SW 1271 (cell line): ENCODE results near the gene PDE2A.

Source experiments
- DNase-seq, 2 experiments: peaks; one replicate each; lab custom pipeline; 2025; lab: John Stamatoyannopoulos, UW

The PDE2A gene

DNA sequence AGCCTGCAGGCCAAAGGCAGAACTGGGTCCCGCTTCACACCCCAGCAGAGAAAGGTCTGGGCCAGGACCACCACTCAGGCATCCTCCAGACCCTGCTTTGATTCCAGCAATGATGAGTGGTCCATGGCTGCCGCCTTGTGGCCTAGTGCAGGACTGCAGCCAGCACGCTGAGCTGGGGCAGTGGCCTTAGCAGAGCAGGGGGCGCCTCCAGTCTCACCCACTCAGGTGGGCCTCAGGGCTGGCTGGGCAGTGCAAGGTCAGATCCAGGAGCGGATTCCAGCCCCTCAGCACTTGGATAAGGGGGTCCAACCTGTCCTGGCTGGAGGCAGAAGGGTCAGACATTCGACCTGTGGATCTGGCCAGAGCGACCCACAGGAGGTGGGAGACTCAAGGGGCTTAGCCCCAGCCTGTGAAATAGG is 9.6 kb upstream of the PDE2A start:
- peak in 1 of 2 experiments; percentile 43 for DNase-seq

DNA sequence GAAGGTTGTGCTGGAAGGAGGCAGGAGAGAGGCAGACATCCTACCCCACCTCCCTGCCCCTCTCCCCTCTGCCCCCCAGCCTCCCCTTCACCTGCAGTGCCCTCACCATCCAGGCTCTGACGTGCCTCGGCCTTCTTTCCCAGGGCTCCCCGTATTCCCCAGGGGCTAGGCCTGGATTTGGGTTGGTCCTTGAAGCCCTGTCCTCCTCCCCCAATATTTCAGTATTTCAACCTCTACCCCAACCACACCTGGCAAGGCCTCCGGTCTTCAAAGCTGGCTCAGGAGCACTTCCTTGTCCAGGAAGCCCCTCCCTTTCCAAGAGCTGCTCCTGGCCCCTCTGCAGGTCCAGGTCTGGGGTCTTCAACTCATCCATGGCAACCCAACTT is 8.6 kb upstream of the PDE2A start:
- DNase-seq = no peak

DNA sequence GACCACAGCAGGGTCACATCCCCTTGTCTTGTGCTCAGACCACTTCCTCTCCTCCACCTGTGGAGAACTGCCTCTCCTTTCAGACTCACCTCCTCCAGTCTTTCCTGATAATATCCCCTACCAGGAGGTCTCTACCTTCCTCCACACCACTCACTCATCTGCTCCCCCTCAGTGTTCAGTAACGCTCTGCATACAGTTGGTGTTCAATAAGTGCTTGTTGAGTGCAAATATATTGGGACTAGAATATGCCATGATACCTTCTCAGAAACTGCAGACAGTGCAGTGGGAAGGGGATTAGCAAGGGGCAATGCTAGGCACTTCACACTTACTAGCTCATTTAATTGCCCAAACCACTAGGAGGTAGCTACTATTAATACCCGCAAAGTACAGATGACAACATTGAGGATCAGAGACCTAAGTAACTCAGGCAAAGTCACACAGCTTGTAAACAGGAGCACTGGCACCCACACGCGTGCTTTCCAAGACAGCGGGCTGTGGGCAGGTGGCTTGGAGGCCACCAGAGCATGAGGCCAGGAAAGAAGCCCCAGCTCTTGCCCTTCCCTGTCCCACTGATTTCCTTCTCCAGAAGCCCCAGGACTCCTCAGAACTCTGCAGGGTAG is 8.1 kb upstream of the PDE2A start:
- DNase-seq = no peak

DNA sequence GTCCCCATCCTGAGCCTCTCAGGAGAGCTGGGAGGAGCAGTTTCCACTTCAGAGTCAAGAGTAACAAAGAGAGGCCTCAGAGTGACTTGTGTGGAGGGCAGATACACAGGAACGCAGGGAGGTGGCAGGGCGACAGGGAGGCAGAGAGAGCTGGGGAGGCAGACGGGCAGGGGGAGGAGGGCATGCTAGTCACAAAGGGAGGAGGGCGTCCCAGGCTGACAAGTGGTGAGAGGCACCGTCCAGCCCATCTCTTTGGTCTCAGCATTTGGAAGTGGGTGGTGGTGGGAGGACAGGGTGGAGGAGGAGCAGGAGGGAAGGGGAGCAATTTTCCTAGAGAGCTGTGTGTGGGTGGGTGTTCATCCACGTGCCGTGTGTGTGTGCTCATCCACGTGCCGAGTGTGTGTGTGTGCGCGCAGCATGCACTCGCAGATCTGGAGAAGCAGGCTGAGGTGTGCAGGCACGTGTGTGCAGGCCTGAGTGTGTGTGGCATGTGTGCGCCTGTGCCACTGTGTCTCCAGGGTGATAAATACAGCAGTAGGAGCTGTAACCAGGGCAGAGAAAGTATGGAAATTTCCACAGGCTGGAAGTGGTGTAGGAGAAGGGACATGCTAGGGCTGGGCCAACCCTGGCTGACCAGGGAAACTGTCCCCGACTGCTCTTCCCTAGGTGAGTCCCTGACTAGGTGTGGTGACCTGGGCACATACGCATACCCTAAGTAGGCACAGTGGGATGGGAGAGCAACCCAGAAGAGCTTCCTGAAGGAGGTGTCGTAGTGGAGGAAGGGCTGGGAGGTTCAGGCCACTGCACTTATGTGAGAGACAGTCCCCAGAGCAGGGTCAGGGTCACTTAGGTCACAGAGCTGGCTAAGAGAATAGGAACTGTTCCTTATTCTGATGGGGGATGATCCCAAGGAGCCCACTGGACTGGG is 7.3 kb upstream of the PDE2A start:
- DNase-seq = no peak

DNA sequence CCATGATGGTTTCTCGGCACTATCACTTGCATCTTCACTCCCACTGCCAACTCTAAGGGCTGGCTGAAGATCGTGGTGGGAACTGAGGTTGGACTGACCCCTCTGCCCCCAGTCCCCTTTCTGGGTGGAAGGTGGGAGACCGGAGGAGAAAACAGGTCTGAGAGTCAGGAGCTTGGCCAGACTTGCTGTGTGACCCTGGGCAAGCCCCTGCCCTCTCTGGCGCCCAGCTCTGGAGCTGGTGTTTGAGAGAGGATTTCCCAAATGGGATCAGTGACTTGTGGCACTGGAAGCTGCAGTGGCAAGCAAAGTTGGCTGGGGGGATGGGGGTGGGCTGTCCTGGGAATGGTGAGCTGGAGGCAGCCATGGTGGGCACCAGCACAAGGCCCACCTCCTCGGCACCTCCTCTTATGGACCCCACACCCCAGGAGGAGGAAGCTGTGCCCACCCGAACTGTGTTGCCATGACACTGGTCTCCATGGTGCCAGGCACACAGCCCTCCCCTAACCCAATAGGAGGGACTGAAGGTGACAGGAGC is 6.5 kb upstream of the PDE2A start:
- DNase-seq = no peak

DNA sequence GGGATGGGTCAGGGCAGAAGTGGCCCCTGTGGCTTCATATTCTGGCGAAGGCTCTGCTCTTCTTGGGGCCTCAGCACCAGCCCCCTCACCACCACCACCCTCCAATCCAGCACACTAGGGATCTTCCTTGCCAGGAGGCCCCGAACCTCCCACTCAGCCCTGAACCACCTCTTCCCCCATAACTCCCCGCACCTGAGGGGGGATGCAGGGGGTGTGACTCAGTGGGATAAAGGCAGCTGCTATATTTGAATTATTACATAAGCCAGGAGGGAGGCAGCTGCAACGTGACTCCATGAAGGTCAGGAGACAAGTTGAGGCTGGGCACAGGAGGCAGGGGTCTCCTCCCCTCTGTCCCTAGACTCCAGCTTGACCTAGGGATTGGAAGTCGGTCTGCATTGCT is 5.6 kb upstream of the PDE2A start:
- no peak for DNase-seq

DNA sequence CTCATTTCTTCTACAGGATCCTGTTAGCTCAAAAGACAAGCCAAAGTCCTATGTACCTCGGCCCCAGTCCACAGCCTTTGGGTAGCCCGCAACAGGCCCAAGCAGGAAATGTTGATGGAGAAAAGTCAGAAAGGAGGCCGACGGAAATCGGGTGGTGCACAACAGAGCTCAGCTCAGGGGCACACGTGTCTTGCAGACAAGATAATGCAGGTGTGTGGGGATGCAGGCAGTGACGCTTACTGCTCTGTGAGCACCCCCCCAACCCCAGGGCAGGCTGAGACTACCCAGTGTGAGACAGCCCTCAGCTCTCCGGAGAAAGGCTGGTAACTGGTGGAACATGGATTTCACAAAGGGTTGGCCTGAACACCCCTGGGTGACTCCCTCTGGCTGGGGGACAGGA is 4.3 kb upstream of the PDE2A start:
- no peak for DNase-seq

DNA sequence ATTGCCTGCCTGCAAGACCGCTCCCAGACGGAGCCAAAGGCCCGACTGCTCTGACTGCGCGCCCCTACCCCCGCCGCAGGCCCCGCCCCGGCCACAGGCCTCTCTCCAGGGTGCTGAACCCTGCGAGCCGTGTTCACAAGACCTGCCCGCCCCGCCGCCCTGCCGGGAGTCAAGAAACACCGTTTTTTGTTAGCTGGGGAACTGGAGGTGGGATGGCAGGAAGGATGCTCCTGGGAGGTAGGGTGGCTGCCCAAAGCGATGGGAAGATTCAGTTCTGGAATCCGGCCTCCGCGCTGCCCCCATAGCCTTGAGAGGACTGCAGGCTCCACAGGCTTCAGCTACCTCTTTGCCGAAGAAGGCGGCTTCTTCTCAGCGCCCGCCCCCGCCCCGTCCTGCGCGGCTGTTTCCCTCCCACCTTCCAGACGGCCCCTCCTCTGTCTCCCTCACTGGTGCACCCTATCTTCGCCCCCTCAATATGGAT is 2.7 kb upstream of the PDE2A start:
- DNase-seq = no peak

DNA sequence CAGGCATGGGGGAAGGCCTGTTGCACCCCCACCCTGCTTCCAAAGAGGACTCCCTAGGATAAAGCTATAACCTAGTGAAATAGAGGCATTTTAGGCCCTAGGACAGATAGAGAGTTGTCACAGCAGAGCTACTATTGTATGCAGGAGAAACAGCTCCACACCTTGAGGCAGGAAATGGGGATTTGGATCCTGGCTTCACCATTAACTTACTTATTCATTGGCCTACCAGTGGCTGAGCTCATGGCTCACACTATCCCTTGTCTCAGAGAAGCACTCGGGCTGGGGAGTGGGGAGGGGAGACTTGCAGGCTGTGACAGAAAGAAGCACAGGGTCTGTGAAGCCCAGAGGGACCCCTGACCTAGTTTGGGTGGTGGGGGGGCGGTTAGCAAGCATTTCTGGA is 999 bp upstream of the PDE2A start:
- DNase-seq = no peak

DNA sequence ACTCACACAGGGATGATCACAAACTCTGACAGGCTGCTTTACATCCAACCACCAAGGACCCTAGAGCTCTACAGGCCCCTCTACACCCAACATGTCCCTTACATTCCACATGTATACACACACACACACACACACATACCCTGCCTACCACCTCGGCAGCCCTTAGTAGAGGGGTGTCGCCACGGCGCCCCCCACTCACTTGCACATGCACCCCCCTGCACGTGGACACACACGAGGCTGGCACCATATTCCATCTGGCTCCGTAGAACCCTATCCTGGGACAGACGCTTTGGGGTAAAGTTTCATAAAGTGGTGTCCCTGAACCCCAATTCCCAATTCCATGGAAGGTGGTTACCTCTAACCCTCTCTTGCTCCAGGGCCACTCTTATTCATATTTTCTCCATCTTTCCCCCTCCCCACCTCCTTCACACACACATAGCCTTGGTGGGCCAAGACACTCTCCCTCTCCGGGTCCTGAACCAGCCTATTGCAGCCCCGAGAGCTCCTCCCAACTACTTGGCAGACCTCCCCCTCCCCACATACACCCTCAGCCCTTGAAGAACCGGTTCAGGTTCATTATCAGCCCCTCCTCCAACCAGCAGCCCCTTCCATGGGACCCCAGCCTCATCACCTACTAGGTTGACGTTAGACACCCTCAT is 809 bp downstream of the PDE2A start:
- DNase-seq = no peak

DNA sequence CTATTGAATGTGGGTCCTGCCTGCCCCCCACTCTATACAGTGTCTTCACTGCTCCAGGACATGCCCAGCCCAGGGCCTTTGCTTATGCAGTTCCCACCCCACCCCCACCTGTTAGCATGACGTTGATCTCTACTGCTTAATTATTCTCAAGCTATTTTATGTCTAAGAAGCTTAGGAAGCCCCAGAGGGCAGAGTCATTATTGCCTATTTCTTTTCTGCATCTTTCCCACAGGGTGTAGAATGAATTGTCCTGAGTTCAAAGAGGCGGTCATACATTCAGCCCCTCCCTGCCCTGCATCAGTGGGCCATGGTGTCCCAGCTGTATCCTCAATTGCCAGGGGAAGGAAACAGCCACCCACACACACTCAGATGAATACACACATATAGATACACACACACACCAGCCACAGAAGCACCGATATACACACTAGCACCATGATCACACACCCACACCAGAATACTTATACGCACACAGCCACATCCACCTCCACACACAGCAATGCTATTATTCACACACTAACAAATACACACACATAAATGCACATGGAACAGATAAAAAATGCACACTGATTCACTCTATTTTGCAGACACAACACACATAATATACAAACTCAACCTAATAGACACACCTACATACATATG is 1.5 kb downstream of the PDE2A start:
- no peak for DNase-seq

DNA sequence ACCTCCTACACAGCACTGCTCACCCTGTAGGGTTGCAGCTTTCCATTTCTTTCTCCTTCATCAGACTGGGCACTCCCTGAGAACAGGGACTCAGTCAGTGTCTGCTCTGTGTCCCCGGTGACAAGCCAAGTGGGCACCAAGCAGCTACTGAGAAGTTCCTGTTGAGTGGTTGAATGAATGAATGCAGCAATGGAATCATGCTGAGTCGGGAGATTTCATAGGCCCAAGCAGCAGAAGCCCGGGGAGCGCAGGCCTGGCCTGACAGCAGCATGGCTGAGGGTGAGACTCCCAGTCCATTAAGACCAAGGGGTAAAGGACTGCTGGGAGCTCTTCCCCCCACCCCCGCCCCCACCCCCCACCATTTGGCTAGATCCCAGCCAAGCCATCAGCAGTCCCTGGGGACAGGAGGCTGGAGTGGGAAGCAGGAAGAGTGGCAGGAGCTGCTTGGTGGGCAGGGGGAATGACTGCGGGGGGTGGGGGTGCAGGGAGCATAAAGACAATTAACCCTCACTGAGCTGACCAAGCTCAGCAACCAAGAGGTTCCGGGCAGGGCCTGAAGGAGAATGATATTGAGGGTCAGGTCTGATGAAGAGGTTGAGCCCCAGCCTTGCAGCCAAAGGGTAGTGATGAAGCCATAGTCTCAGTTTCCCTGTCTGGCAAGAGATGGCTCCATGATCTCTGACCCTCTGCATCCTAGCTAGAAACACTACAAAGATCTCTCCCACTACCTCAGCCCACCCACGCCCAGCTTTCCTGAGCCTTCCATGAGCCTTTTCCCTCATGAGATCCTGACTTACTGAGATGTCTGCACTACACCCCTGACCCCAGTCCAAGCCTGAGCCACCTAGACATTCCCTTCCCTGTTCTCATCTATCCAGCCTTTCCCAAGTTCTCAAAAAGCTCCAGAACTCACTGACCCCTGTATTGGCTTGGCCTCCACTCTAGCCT is 2.8 kb downstream of the PDE2A start:
- DNase-seq = no peak

DNA sequence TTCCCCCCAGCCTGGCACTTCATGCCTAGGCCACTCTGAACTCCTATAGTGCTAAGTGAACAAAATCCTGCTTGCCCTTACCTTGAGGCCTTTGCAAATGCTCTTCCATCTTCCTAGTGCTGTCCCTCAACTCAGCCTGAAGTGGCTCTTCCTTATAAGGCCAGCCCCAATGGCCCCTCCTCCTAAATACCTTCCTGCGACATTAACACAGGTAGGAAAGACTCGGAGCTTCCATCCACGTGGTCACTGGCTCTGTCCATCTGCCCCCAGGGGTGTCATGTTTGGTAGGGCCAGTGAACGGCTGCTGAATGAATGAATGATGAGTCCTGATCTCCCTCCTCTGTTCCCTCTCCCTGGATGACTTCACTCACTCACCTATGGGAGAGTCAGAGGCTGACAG is 4.2 kb downstream of the PDE2A start:
- no peak for DNase-seq

DNA sequence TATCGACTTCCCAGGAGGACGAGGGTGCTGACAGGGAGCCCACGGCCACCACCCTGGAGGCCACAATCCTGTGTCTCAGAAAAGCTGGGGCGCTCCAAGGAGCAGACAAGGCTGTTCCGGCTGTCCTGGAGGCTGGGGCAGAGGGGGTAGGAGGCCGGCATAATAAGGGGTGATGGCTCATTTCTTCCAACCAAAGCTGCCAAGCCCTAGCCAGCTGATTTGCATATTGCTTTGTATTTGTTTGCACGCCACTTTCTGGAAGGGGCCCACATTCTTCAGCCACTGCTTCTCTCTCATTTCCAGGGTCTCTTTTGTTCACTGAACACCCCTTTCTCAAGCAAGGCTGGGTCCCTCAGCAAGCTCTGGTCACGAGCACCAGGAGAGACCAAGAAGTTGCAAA is 4.7 kb downstream of the PDE2A start:
- DNase-seq = no peak

DNA sequence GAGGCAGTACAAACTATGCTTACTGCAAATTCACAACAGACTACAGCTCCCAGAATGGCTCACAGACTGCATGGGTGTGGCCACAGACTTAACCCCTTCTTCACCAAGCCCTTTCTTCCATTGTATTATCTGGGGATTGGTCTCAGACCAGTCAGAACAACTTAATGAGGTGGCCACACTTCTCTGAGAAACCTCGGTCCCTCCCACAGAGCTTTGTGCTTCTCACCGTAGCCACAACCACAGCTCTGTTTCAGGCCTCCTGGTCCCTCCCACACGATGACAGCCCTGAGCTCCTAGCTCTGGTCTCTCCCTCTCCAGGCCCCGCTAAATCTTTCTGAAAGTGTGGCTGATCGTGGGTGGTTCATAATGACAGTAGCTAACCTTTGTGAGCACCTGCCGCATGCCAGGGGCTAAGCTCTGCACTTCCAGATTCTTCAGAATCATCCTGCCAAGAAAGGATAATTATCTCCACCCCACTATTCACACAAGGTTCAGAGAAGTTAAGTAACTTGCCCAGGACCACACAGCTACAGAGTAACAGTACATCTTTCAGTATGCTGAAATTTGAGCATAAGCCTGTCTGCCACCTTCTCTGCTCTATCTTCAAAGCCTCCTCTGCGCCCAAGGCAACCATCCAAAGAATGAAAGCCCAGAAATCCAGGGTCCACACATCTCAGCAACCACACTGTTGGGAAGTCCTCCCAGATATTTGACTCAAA is 5.4 kb downstream of the PDE2A start:
- no peak for DNase-seq

DNA sequence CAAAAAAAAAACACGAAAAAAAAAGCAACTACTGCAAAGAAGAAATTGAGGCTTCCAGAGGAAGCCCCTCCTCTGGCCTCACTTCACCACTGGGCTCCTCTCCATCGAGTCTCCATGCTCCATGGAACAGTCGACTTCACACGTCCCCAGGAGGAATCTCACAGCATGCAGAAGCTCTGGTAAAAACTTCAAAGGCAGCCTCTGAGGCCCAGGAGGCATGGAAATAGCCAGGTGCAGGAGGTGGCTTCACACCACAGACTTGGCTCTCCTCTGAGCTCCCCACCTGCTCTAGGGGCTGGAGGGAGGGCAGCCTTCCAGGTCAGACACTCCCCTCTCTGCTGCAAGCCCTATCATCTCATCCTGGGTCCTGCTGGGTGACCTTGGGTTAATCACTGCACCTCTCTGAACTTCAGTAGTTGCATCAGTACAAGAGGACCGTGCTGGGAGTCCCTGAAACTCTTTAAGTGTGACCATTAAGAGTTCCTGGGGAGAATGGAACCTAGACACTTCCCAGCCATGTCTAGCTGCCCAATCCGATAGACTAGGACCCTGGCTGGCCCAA is 8.2 kb downstream of the PDE2A start:
- DNase-seq = no peak

DNA sequence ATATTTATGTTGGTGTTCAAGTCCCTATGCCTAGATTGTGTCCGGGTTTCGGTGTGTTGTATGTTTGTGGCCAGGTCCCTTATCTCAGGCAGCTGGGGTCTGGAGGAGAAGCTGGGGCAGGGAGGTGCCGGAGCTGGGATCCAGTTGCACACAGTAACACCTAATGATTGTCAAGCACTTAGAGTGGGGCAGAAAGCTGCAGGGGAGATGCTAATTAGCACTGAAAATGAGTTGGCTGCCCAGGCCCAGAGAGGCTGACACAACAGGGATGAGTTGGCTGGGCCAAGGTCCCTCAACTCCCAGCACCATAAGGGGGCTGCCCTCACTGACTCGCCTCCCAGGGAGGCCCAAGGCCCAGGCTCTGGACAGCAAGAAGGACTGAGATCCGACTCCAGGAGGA is 12.2 kb downstream of the PDE2A start:
- DNase-seq = no peak

DNA sequence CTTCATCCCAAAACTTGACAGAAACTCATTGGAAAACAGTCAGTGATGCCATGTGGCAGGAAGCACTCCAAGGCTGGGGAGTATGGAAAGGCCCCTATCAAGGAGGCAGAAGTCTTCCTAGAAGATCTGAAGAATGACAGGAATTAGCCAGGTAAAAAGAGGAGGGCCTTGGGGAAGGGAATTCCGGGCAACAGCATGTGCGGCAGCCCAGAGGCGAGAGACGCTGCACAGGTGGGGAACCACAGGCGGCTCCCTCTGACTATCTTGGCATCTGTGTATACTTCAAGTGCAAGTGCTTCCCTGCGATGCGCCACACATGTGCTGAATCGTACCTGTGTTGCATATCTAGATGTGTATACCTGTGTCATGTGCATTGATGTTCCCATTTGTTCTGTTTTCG is 12.7 kb downstream of the PDE2A start:
- no peak for DNase-seq

DNA sequence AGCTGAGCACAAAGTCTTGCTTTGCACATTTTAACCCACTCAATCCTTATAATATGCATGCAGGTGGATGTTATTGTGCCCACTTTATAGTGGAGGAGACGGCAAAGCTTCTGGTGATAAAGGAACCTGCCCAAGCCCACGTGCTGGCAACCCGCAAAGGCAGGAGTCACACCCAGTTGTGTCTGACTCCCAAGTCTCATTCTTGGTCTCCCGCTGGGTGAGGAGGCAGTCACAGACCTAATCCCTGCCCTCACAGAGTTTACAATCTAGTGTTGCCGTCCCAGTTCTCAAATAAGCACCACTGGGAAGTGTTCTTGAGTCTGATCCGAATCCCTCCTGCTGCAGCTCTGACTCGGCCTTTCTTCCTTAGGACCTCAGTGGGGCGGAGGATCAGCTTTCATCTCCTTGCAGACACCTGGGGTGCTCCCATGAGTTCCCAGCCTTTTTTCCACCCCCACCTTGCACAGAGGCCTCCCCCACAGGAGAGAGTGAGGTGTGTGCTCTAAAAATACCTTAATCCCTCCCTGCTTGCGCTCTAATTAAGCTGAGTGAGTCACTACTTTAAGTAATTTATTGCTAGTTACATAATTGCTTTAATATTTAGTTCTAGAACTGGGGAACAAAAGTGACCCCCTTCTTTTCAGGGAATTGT is 15.1 kb downstream of the PDE2A start:
- DNase-seq = no peak
